HG03280 (cell line): ENCODE data around the gene IFT88.

ENCODE experiments used
- ATAC-seq: cut with Tn5 transposase; IDR thresholded peaks from one replicate; pipeline ENCODE4 v1.9.1; 2021; ENCODE audit warnings: mild to moderate bottlenecking, moderate library complexity; ENCODE audit not compliant: unreplicated experiment

Gene IFT88

GRCh38 chr13:20566898-20567874, at the start of gene IFT88:
Gene IFT88 (plus strand): TSS chr13:20567157. CDS start chr13:20574386, 7,229 bp downstream.
- peak; percentile 87 for ATAC-seq

GRCh38 chr13:20518660-20519100, 48.3 kb upstream of the IFT88 start:
- ATAC-seq: no peak

GRCh38 chr13:20519875-20520274, 47.1 kb upstream of the IFT88 start:
- no peak for ATAC-seq

GRCh38 chr13:20521364-20522115, 45.4 kb upstream of the IFT88 start:
- ATAC-seq: no peak

- ATAC-seq: peak; percentile 25
These were observed 41.8 kb upstream of the IFT88 start for GRCh38 chr13:20525144-20525600.

- ATAC-seq: peak; percentile 85
These were observed 41.1 kb upstream of the IFT88 start, which contains the start of gene CRYL1 for GRCh38 chr13:20525601-20526544. Gene CRYL1 (minus strand): TSS chr13:20525857. CDS start chr13:20525794, 63 bp downstream.

GRCh38 chr13:20526664-20527063, 40.3 kb upstream of the IFT88 start:
- ATAC-seq: no peak

GRCh38 chr13:20528452-20528851, 38.5 kb upstream of the IFT88 start:
- no peak for ATAC-seq

GRCh38 chr13:20534038-20534608, 32.8 kb upstream of the IFT88 start:
- ATAC-seq: no peak

- no peak for ATAC-seq
These were observed 30.0 kb upstream of the IFT88 start for GRCh38 chr13:20536992-20537391.

GRCh38 chr13:20544201-20544923, 22.6 kb upstream of the IFT88 start:
- ATAC-seq: no peak

GRCh38 chr13:20546556-20546955, 20.4 kb upstream of the IFT88 start:
- ATAC-seq: no peak

GRCh38 chr13:20547479-20547908, 19.5 kb upstream of the IFT88 start:
- ATAC-seq: no peak

GRCh38 chr13:20550799-20551198, 16.2 kb upstream of the IFT88 start:
- ATAC-seq: no peak

GRCh38 chr13:20553311-20553710, 13.6 kb upstream of the IFT88 start:
- no peak for ATAC-seq

- no peak for ATAC-seq
These were observed 8.0 kb upstream of the IFT88 start for GRCh38 chr13:20558982-20559381.

GRCh38 chr13:20559659-20560356, 7.1 kb upstream of the IFT88 start:
- ATAC-seq: no peak

- ATAC-seq: no peak
These were observed 5.2 kb upstream of the IFT88 start for GRCh38 chr13:20561741-20562140.
